OCI-LY7 (cell line): Measurements from ENCODE around the gene SRXN1.

Source experiments
- EZH2phosphoT487 ChIP-seq: fragments of 200-600 bp; sonication (generic); IDR thresholded peaks from 2 replicates; pipeline ENCODE4 v1.6.1; 2018; ENCODE audit warnings: low read depth, borderline replicate concordance, mild to moderate bottlenecking, mixed run types, antibody characterized with exemption, low read length, moderate library complexity, mixed read lengths
- TF ChIP-seq, protein P1 (sequence below): fragments of 200-600 bp; sonication (generic); conservative IDR thresholded peaks from 2 replicates; pipeline ENCODE4 v1.5.1; 2014; ENCODE audit warnings: mild to moderate bottlenecking, antibody characterized with exemption, low read length, moderate library complexity, mixed read lengths

- TF ChIP-seq, protein P1, sequence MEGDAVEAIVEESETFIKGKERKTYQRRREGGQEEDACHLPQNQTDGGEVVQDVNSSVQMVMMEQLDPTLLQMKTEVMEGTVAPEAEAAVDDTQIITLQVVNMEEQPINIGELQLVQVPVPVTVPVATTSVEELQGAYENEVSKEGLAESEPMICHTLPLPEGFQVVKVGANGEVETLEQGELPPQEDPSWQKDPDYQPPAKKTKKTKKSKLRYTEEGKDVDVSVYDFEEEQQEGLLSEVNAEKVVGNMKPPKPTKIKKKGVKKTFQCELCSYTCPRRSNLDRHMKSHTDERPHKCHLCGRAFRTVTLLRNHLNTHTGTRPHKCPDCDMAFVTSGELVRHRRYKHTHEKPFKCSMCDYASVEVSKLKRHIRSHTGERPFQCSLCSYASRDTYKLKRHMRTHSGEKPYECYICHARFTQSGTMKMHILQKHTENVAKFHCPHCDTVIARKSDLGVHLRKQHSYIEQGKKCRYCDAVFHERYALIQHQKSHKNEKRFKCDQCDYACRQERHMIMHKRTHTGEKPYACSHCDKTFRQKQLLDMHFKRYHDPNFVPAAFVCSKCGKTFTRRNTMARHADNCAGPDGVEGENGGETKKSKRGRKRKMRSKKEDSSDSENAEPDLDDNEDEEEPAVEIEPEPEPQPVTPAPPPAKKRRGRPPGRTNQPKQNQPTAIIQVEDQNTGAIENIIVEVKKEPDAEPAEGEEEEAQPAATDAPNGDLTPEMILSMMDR: no peak
- no peak for TF ChIP-seq EZH2phosphoT487
These were observed 10.5 kb upstream of the SRXN1 start for GRCh38 chr20:663315-664090.
